ENCODE measurements around the gene SPECC1L.

Gene SPECC1L

DNA sequence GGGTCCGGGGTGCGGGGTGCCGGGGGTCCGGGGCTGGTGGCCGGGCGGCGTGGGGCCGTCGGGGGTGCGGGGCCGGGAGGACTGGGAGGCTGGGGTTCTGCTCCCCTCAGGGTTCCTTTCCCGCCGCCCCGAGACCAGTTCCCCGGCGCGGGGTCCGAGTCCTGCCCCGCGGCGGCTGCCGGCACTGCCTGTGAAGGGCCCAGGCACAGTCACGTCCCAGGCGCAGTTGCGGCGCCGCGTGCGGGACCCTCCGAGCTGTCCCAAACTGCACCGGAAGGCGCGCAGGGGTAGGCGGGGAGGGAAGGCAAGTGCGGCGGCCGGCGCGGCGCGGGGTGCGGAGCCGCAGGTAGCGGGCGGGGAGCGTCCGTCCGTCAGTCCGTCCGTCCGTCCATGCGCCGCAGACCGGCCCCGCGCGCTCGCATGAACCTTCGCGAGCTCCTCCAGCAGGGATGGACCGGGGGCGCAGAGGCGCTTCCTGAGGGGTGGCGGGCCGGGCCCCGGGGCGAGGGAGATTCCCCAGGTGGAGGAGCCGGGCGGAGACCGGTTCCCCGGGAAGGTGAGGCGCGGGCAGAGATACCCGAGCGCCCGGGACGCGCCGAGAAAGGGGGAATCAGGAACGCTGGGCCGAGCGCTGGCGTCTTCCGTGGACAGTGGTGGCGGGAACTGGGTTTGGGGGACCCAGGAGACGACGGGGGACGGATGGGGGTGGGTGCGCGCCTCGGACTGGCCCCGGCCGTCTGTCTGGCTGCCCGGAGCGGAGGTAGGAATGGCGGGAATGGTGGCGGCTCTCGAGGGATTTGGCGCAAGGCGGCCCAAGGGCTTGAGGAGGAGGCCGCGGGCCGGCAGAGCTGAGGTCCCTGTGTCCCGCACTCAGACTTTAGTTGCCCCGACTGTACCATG, 153.6 kb downstream of the SPECC1L start:
- Histone ChIP-seq H3K4me1 (ENCODE audit: control insufficient read depth, insufficient read depth, low read length) (peaks cover 20% of the 10 kb centered on the region), H3K36me3 (ENCODE audit: control insufficient read depth, insufficient read depth, low read length) (no peaks in the 10 kb centered on the region), H3K27me3 (ENCODE audit: control insufficient read depth, insufficient read depth, low read length) (peaks cover 33% of the 10 kb centered on the region), H3K4me3 (ENCODE audit: low read depth, low read length) (peak overlapping the region; percentile 68), H3K9ac (ENCODE audit: low read length) (peak overlapping the region; percentile 51), H3K27ac (ENCODE audit: low read depth, low read length) (no peak overlapping the region), H3K9me3 (ENCODE audit: control insufficient read depth, insufficient read depth, low read depth, low read length) (no peaks in the 10 kb centered on the region)

DNA sequence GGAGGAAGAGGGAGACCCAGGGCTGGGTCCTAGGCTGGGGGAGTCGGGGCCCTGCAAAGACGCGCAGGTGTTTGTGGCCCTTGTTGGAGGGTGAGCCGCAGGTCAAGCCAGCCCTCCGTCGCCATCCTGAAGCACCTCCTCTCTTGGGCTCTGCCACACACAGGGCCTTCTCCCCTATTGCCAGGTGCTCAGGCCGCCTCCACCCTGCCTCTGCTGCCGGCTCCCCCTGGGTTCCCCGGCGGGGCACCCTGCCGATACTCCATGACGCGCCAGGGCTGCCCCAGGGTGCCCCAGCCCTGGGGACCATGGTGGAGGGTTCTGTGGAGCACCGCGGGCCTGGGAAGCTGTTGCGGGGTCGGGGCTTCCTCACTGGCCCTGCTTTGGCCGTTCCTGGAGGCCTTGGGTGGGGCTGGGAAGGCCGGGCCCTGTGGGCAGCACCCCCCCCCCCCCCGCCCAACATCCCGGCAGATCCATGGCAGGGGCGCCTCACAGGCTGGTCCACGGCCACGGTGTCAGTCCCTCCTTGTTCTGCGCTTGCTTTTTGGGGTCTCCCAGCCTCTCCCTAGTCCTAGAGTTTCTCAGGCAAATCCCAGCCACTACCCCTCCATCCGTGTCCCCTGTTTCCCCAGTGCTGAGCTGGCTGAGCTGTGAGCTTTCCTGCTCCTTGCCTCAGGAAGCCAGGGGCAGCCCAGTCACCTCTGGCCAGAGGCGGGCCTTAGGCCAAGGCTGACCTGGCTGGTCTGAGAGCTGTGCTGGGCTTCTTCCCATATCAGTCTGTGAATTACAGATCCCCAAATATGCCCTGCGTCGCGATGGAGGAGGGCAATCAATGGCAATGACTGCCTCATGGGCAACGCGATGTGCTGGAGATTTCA, 154.5 kb downstream of the SPECC1L start:
- H3K4me1 ChIP-seq (ENCODE audit: control insufficient read depth, insufficient read depth, low read length) = peaks cover 21% of the 10 kb centered on the region
- H3K9ac ChIP-seq (ENCODE audit: low read length) = peak overlapping the region; percentile 51
- H3K36me3 ChIP-seq (ENCODE audit: control insufficient read depth, insufficient read depth, low read length) = no peaks in the 10 kb centered on the region
- H3K27ac ChIP-seq (ENCODE audit: low read depth, low read length) = no peak overlapping the region
- H3K4me3 ChIP-seq (ENCODE audit: low read depth, low read length) = peak overlapping the region; percentile 68
- H3K27me3 ChIP-seq (ENCODE audit: control insufficient read depth, insufficient read depth, low read length) = peaks cover 33% of the 10 kb centered on the region
- no peaks in the 10 kb centered on the region for H3K9me3 ChIP-seq (ENCODE audit: control insufficient read depth, insufficient read depth, low read depth, low read length)

DNA sequence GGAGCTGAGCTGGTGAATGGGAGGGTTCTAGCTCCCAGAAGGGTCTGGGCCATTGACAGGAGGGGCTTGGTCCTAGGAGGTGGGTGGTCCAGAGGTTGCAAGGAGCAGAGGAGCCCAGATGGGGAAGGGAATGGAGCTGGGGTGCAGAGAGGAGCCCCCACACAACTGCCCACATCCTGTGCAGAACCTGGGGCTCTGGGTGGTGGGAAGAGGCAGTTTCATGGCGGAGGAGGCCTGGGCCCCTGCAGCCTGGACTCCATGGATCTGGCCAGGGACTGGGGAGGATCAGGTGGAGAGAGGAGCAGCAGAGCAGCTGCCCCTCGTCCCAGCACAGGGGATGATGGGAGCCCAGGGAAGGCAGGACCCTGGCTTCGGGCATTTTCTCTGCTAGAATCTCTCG, 155.8 kb downstream of the SPECC1L start:
- Histone ChIP-seq H3K4me3 (ENCODE audit: low read depth, low read length) (no peak overlapping the region), H3K4me1 (ENCODE audit: control insufficient read depth, insufficient read depth, low read length) (peaks cover 21% of the 10 kb centered on the region), H3K9ac (ENCODE audit: low read length) (no peak overlapping the region), H3K27me3 (ENCODE audit: control insufficient read depth, insufficient read depth, low read length) (peaks cover 33% of the 10 kb centered on the region), H3K27ac (ENCODE audit: low read depth, low read length) (no peak overlapping the region), H3K9me3 (ENCODE audit: control insufficient read depth, insufficient read depth, low read depth, low read length) (no peaks in the 10 kb centered on the region), H3K36me3 (ENCODE audit: control insufficient read depth, insufficient read depth, low read length) (no peaks in the 10 kb centered on the region)

DNA sequence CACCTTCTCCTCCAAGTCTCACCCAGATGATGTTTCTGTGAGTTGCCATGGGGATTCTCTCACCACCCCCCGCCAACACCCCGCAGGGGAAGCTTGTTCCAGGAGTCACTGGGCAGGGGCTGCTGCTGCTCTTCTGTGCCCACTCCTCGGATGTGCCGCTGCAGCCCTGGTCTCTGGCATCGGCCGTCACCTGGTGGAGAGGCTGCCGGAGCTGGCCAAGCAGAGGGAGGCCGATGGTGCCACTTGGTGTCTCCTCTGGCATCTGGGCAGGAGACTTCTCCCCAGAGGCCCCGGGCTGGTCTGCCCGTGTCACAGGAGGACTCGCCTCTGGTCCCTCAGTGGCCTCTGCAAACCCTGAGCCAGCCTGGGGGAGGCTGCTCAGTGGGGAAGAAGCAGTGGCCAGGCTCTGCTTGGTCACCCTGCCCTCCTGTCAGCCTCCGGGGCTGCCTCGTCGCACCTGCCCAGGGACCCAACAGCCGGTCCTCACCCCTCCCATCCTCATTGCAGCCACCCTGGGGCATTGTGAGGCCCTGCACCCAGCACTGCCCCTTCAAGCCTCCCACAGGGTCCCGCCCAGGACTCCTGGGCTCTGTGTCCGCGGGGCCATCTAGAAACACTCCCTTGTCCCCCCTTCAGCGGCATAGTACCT, 156.3 kb downstream of the SPECC1L start:
- H3K27me3 ChIP-seq (ENCODE audit: control insufficient read depth, insufficient read depth, low read length) = peaks cover 33% of the 10 kb centered on the region
- no peaks in the 10 kb centered on the region for H3K9me3 ChIP-seq (ENCODE audit: control insufficient read depth, insufficient read depth, low read depth, low read length)
- no peak overlapping the region for H3K9ac ChIP-seq (ENCODE audit: low read length)
- H3K27ac ChIP-seq (ENCODE audit: low read depth, low read length) = no peak overlapping the region
- no peak overlapping the region for H3K4me3 ChIP-seq (ENCODE audit: low read depth, low read length)
- H3K4me1 ChIP-seq (ENCODE audit: control insufficient read depth, insufficient read depth, low read length) = peaks cover 21% of the 10 kb centered on the region
- no peaks in the 10 kb centered on the region for H3K36me3 ChIP-seq (ENCODE audit: control insufficient read depth, insufficient read depth, low read length)

DNA sequence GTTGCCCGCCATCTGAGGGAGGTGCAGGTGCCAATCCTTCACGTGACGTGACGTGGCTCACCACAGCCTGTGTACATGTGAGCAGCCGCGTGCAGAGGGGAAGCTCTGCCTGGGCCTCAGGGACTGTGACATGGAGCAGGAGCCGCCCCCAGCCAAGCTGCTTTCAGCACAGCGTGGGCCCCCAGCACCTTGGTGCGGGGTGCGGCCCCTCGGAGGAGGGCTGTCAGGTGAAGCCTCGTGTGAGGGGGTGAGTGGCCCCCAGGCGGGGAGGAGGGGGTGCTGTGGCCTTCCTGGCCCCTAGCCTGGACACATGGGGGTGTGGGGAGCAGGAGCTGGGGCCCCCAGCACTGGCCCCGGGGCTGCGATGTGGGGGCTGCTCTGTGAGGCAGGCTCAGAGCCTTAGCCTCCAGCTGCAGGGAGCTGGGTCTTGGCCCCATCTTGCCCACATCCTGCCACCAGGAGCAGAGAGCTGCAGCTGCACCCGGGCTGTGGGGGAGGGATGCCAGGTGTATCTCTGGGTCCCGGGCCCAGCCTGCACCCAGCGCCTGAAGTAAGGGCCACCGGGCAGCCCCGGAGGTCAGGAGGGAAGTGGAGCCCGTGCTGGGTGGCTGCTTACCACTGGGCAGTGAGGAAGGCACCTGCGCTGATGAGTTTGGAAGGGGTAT, 157.0 kb downstream of the SPECC1L start, which contains the start of gene ADORA2A:
ADORA2A (plus strand) TSS at position 100 of the 665 bp plus-strand sequence. CDS start 5,806 bp downstream, outside the sequence.
- H3K27ac ChIP-seq (ENCODE audit: low read depth, low read length) = no peak within 1 kb of the TSS
- H3K27me3 ChIP-seq (ENCODE audit: control insufficient read depth, insufficient read depth, low read length) = peaks cover 33% of the 10 kb centered on the region
- H3K36me3 ChIP-seq (ENCODE audit: control insufficient read depth, insufficient read depth, low read length) = no peaks in the 10 kb centered on the region
- H3K9ac ChIP-seq (ENCODE audit: low read length) = no peak within 1 kb of the TSS
- H3K9me3 ChIP-seq (ENCODE audit: control insufficient read depth, insufficient read depth, low read depth, low read length) = no peaks in the 10 kb centered on the region
- peaks cover 21% of the 10 kb centered on the region for H3K4me1 ChIP-seq (ENCODE audit: control insufficient read depth, insufficient read depth, low read length)
- H3K4me3 ChIP-seq (ENCODE audit: low read depth, low read length) = no peak within 1 kb of the TSS

DNA sequence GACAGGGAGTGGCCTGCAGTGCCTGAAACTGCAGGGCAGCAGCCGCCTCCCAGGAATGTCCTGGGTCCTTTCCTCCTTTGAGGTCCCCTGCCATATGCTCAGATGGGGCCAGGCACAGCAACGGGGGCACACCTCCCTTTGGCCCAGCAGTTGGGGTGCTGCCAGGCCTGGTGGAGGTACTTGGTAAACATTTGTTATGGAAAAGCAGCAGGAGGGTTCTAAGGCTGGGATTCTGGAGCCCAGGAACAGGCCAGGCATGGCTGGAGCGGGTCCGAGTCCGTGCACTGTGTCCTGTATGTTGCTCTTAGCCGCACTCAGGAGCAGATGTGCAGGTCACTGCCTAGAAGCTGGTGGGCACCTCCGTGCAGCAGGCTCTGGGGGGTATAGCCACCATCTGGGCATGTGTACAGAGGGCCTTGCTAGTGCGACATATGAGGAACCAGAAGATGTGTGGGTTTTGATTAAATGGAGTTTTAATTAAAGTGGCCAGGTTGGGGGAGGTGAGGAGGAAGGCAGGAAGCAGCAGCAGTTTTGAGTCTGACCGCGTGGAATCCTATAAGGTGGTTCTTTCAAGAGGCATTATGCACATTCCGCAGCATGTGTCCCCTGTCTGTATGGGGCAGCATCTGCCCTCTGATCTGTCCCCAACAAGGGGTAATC, 158.2 kb downstream of the SPECC1L start:
- peaks cover 31% of the 10 kb centered on the region for H3K27me3 ChIP-seq (ENCODE audit: control insufficient read depth, insufficient read depth, low read length)
- H3K4me1 ChIP-seq (ENCODE audit: control insufficient read depth, insufficient read depth, low read length) = peaks cover 22% of the 10 kb centered on the region
- no peak overlapping the region for H3K27ac ChIP-seq (ENCODE audit: low read depth, low read length)
- no peak overlapping the region for H3K9ac ChIP-seq (ENCODE audit: low read length)
- no peaks in the 10 kb centered on the region for H3K36me3 ChIP-seq (ENCODE audit: control insufficient read depth, insufficient read depth, low read length)
- H3K4me3 ChIP-seq (ENCODE audit: low read depth, low read length) = no peak overlapping the region
- H3K9me3 ChIP-seq (ENCODE audit: control insufficient read depth, insufficient read depth, low read depth, low read length) = no peaks in the 10 kb centered on the region

DNA sequence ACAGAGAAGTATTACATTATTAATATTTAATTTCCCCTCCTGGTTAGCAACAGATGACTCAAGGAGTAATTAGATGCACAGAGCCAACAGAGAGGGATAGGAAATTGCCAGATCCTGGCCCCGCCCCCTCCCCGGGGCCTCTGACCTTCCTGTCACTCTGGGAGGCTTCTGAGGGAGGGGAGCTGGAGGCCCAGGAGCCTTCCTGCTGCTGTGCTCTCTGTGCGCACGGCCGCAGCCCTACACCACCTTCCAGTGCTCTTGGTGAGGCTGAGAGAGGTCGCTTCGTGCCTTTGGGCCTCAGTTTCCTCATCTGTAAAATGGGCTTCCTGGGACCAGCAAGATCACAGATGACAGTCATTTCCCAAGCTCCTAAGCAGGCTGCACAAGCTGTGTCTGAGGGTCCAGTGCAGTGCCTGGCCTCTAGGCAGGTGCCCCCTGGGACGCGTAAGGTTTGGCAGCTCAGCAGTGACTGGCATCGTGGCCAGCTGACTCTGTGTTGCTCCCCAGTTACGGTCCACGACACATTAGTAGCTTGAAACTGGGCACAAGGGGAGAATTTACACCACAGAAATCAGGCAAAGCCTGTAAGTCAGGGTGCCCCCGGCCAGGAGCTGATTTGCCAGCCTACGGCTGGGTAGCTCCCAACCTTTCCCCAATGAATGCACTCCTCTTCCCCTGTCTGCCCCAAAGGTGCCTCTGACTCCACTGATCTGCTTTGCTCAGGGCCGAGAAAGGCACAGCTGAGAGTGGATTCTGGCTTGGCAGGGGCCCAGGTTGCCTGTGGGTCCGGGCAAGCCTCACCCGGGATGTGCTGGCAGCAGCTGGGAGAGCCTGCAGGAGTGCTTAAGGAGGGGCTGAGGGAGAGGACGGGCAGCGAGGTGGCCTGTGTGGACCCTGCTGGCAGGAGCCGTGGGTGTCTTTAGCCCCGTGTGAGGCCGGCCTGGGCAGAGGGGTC, 159.1 kb downstream of the SPECC1L start:
- no peaks in the 10 kb centered on the region for H3K9me3 ChIP-seq (ENCODE audit: control insufficient read depth, insufficient read depth, low read depth, low read length)
- H3K27me3 ChIP-seq (ENCODE audit: control insufficient read depth, insufficient read depth, low read length) = peaks cover 23% of the 10 kb centered on the region
- H3K36me3 ChIP-seq (ENCODE audit: control insufficient read depth, insufficient read depth, low read length) = no peaks in the 10 kb centered on the region
- H3K9ac ChIP-seq (ENCODE audit: low read length) = no peak overlapping the region
- H3K27ac ChIP-seq (ENCODE audit: low read depth, low read length) = no peak overlapping the region
- peaks cover 28% of the 10 kb centered on the region for H3K4me1 ChIP-seq (ENCODE audit: control insufficient read depth, insufficient read depth, low read length)
- H3K4me3 ChIP-seq (ENCODE audit: low read depth, low read length) = no peak overlapping the region

DNA sequence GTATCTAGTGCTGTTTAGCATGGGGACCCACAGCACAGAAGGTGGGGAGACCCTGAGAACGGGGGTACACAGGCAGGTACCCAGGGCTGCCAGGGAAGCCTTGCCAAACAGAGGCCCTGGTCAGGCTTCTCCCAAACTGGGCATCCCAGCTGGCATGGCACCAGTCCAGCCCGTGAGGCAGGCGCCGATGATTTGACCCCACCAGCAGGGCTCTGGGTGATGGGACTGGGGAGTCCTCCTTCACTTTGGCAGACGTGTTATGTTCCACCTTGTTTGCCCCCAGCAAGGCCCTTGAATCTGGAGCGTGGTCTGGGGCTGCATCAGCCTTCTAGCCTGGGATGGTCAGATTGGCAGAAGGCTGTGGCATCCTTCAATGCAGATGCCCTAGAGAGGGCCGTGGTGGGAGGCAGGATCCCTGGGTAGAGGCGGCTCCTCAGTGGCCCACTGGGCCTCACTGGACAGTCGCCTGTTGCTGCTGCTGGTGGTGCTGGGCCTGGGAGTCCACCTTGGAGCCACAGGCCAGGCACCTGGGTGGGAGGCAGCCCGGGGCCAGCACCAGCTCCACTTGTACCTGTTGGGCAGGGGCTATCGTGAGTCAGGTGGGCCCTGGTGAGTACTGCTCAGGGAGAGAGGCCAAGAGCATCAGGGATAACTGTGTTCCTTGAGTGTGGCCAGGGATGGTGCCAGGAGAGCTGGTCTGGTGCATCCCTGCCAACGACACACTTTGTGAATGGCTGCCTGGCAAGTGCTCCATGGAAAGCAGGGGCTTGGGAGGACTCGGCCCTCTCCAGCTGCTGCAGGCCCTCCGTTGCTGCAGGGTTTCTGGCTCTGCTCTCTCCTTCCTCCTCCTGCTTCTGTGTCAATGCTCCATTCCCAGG, 160.0 kb downstream of the SPECC1L start:
- Histone ChIP-seq H3K9ac (ENCODE audit: low read length) (no peak overlapping the region), H3K4me3 (ENCODE audit: low read depth, low read length) (no peak overlapping the region), H3K27ac (ENCODE audit: low read depth, low read length) (no peak overlapping the region), H3K27me3 (ENCODE audit: control insufficient read depth, insufficient read depth, low read length) (peaks cover 14% of the 10 kb centered on the region), H3K4me1 (ENCODE audit: control insufficient read depth, insufficient read depth, low read length) (peaks cover 27% of the 10 kb centered on the region), H3K36me3 (ENCODE audit: control insufficient read depth, insufficient read depth, low read length) (no peaks in the 10 kb centered on the region), H3K9me3 (ENCODE audit: control insufficient read depth, insufficient read depth, low read depth, low read length) (no peaks in the 10 kb centered on the region)

Data from HUES6 (cell line).